Right ventricle myocardium superior (tissue), 1 donor: Measurements from ENCODE around the gene SOCS7. TPM values are rescaled to one million over a fixed set of nuclear protein-coding genes. Genes with fewer than 3 reads are reported as not detected.
A peak's percentile ranks its signal among the peaks of the same experiment; 100 is the strongest.

Experiments used
- ATAC-seq: fragments of 200-7000 bp; cut with Tn5 transposase; one replicate; pipeline ENCODE4 v1.9.1; 2020; ENCODE audit warnings: mild to moderate bottlenecking; ENCODE audit not compliant: poor library complexity
- DNase-seq: peaks from one replicate; pipeline ENCODE4 v3.0.0-alpha.2; 2020
- intact Hi-C: fragments of 100-400 bp; cut with DNase I; formaldehyde crosslinking; loops from one replicate; pipeline ENCODE4 v1.11.2; 2022
- total RNA-seq: library from RNA; stranded (reverse); fragmentation: NEBNext Ultra II Directional; extraction: Animal tissue kit (Norgen Biotek cat#: 25700); gene quantifications from one replicate; pipeline ENCODE4 v1.2.1, GENCODE V29; 2021
- donor health status: DM: no; HTN: yes; CAD: no; lungs with severe emphysema.

SOCS7 gene
- total RNA-seq, 1 donor from 2014 or later: 10.1 TPM

GRCh38 chr17:38354466-38354865 lies 2.8 kb downstream of the SOCS7 start:
- DNase-seq (no peak), ATAC-seq (no peak)
- intact Hi-C loops: no loop called here

DNA sequence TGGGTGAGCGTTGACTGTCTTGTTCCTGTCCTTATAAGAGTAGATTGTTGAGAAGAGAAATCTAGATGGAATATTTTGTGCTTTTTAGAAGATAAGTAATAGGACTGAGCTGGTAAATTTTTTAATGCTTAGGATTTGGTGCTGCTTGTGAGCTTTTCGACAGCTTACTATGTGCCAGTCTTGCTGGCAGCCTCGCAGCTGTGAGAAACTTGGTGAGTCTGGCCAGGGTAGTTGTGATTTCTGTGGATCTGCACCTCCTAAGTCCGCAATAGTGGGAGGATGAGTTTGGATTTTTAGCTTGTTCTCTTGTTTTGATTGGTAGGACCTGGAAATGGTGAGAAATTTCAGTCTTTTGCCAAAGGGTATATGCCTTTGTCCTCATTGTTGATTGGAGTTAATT lies 3.6 kb downstream of the SOCS7 start:
- ATAC-seq (no peak), DNase-seq (no peak)
- intact Hi-C loops: no loop called here

- ATAC-seq (no peak), DNase-seq (no peak)
- intact Hi-C loops: no loop called here
Measured at GRCh38 chr17:38357486-38358123, 6.0 kb downstream of the SOCS7 start.

GRCh38 chr17:38358586-38359513 lies 7.2 kb downstream of the SOCS7 start:
- ATAC-seq: peak; percentile 57
- DNase-seq: no peak
- intact Hi-C loops: no loop called here

DNA sequence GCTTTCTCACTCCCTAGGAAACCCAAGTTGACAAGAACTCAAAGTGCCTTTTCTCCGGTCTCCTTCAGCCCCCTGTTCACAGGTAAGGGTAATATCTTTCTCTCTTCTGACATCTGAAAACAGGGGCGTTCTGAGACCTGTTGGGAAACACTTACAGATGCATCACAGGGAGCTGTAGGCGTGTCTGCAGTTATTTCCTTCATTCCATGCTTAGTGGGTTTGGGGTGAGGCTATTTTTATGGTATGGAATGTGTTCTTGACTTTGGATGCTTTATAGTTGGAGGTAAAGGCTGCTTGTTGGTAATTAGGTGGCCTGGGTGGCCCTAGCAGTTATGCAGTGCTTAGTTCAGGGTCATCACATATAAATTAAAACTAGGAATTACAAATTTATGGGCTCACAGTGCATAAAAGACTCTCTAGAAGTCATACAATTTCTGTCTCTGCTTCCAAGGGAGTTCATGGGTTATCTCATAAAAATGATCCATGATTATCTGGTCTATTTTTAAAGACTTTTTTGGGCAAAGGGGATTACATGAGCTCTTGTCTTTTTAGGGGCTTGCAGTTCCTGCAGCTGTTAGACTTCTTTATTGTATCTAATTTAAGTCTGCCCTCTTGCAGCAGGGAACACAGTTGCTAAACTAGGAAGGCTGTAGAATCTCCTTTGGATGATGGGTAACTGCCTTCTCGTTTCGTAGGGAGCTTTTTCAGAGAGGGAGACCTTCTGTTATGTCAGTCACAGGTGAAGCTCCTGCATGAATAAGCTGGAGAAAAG lies 10.2 kb downstream of the SOCS7 start:
- intact Hi-C loops: no loop called here
- ATAC-seq: no peak
- DNase-seq: no peak

DNA sequence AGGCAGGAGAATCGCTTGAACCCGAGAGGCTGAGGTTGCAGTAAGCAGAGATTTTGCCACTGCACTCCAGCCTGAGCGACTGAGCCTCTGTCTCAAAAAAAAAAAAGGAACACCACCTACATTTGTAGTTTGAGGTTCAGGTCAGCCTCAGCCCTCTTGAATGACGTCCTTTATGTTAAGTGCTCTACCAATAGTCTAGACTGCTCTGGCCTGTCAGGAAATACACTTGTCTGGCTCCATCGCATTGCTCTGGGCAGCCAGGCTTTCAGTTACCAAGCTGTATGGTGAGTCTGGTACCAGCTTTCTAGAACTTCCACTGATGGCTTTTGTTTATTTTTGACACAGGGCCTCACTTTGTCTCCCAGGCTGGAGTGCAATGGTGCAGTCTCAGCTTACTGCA lies 11.4 kb downstream of the SOCS7 start:
- intact Hi-C loops: no loop called here
- no peak for ATAC-seq
- DNase-seq: no peak

DNA sequence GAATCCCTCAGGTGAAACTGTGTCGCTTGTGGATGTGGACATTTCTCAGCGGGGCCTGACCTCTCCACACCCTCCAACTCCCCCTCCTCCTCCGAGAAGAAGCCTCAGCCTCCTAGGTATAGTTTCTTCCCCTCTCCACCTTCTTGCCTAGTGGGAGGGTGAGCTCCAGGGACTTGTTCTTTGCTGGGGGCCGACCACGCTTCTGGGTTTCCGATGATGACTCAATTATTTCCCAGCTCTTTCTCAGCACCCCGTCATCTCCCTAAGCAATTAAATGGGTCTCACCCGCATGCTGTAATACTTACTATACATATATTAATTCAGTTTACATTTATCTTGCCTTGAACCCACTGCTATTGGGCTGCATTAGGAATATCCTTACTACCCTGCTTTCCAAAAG lies 13.1 kb downstream of the SOCS7 start:
- ATAC-seq (no peak), DNase-seq (no peak)
- intact Hi-C loops: no loop called here

GRCh38 chr17:38369124-38369886 lies 17.7 kb downstream of the SOCS7 start:
- ATAC-seq: no peak
- intact Hi-C loops: no loop called here
- DNase-seq: no peak

DNA sequence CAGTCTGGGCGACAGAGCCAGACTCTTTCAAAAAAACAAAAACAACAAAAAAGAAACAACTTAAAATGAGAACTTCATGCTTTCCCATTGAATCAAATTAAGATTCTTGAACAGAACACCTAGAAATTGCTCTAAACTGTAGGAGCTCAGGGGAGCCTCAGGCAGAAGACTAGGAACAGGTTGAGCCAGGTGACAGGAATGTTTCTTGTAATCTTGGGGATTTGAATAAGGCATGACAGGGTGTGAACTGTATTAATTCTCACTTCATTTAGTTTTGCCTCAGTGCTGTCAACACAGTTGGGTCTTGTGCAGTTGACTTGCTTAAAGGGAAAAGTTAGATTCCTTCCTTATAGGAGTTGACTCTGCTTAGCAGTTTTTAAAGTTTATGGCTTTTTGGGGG lies 27.8 kb downstream of the SOCS7 start:
- DNase-seq (no peak), ATAC-seq (no peak)
- intact Hi-C loops: no loop called here

GRCh38 chr17:38395090-38395489 lies 43.4 kb downstream of the SOCS7 start:
- DNase-seq (no peak), ATAC-seq (no peak)
- intact Hi-C loops: no loop called here

- DNase-seq: no peak
- peak; percentile 81 for ATAC-seq
- intact Hi-C loops: no loop called here
Measured at GRCh38 chr17:38397227-38397626, 45.6 kb downstream of the SOCS7 start.

GRCh38 chr17:38400286-38400685 lies 48.6 kb downstream of the SOCS7 start:
- DNase-seq: no peak
- no peak for ATAC-seq
- intact Hi-C loops: no loop called here

GRCh38 chr17:38401459-38401858 lies 49.8 kb downstream of the SOCS7 start:
- no peak for DNase-seq
- intact Hi-C loops: no loop called here
- no peak for ATAC-seq

DNA sequence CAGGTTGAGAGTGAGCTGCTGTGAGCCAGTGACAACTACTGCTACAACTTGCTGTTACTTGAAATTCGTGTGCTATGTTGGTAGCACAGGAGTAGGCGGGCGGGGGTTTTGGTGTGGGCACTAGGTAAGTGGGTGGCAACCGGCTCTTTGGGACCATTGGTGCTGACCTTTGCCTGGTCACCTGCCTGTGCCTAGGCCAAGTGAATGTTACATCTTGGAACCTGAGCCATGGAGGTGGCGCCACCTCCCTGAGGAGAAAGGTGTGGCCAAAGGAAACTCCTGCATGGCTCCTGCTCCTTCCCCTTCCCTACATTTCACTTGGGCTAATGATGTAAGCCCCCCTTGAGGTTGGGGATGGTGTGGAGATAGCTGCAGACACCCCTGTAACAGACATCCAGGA lies 51.3 kb downstream of the SOCS7 start:
- ATAC-seq (no peak), DNase-seq (no peak)
- intact Hi-C loops: no loop called here

DNA sequence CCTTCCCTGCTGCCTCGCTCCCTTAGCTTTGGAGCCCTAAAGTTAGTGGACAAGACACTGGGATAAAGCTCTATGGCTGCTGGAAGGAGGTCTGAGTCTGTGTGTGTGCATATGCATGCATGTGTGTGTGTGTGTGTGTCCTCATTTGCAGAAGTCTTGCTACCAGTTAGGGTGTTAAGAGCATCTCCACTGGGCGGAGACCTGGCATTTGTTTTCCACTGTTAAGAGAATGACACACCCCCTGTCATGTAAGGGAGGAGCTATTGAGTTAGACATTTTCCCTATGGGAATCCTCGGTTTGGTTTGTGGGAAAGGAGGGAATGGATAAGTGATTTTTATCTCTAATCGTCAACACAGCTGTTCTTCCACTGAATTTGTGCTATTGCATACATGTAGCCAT lies 51.8 kb downstream of the SOCS7 start:
- ATAC-seq (peak; percentile 36), DNase-seq (no peak)
- intact Hi-C loops: no loop called here

DNA sequence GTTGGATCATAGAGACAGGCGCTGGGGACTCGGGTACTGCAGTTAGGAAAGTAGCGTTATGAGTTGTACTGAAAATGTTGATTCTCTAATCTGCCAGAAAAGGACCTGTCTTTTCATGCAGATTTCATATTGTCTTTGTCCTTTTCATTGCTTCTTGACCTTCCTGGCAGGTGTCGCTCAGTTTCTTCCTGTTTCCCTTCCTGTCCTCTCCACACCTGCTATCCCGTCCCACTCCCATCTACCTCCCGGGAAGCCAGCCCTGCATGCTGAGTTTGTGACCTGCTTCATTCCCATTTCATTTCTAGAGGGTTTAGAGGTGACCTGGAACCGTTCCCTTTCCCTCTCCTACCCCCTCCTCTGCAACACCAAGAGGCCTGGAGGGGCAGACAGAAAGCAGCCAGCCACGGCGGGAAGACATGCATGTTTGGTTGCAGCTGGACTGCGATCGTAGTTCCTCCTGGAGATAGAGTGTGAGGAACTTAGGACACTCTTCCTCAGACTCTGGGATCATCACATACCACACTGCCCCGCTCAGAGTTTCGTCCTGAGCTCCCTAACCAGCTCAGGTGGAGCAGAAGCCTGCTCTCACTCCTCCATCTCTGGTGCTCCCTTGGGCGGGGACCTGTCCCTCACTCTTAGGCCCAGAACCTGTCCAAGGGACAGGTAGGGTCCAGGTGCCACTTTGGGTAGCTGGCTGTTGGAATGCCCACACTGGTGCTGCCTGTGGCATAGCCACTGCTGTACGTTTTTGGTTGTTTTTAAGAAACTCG lies 52.7 kb downstream of the SOCS7 start:
- no peak for DNase-seq
- no peak for ATAC-seq
- intact Hi-C loops: no loop called here

DNA sequence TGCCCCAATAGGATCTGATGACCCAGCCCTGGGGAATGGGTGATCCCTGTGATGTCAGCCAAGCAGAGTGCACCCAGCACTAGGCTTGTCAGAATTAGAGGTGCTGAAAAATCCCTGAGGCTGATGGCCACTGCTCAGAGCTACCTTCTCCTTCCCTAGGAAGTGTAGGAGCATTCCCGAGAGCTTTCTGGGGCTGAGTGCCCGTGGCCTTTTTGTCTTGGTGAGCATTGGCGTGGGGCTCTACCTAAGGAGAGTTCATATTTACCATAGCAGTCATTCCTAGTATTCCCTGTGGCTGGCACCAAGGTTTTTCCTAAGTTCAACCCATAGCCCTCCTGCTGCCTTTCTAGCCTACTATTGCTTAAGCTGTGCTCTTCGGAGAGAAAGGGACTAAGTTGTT lies 54.0 kb downstream of the SOCS7 start:
- intact Hi-C loops: no loop called here
- no peak for ATAC-seq
- no peak for DNase-seq

DNA sequence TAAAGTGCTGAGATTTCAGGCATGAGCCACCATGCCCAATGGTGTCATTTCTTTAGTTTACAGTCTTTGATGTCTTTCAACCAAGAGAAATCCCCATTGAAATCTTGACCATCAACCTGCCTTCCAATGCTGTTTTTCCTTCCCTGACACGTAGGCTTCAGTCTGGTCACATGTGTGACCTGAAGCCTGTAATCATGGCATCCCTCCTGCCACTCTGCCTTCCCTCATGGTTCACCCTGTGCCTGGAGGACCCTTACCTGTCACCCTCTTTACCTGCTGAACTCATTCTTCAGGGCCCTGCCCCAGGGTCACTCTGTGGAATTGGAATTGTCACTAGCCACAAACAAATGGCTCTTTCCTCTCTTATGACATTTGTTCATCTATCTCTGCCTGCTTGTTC lies 58.6 kb downstream of the SOCS7 start:
- ATAC-seq (no peak), DNase-seq (no peak)
- intact Hi-C loops: no loop called here
